ENCODE measurements around the gene BCOR. TPM values are rescaled to one million over a fixed set of nuclear protein-coding genes. Genes with fewer than 3 reads are reported as not detected.

BCOR gene
- total and polyA plus RNA-seq, 7 donors = 6.4 to 24.3 (median 18.3) TPM

- no peak for DNase-seq
- H3K27me3 ChIP-seq (ENCODE audit: insufficient read depth in 3 of 3, low read length in 2 of 3) = peaks cover 0 to 84% (median 0%) of the 10 kb centered on the region in 3 donors
- WGBS, 3 donors = 51 to 82% (median 67%) methylated on average over 20 to 24 of the region's 24 CpGs
- no peaks in the 10 kb centered on the region for H3K9me3 ChIP-seq
- ATAC-seq = no peak
- H3K4me1 ChIP-seq = peaks cover 6% of the 10 kb centered on the region
- no peaks in the 10 kb centered on the region for H3K36me3 ChIP-seq (ENCODE audit: insufficient read depth in 1 of 2, low read depth in 1 of 2)
- H3K27ac ChIP-seq = peak overlapping the region; percentile 92
- TF ChIP-seq CTCF (IDR thresholded peaks at IDR 0.05) = no peak
- peak overlapping the region; percentile 72 for H3K4me3 ChIP-seq
- intact Hi-C loops (cut with DNase I) = loop anchor here (2.0 to 10.0 kb wide), 2 partner anchors 143 kb away; no protein-coding TSS in a partner anchor
These were observed 86.3 kb downstream of the BCOR start for GRCh38 chrX:40011322-40012038.

GRCh38 chrX:40010550-40011321 is 87.0 kb downstream of the BCOR start:
- WGBS, 3 donors = 54 to 93% (median 90%) methylated on average over 17 to 21 of the region's 21 CpGs
- Histone ChIP-seq H3K36me3 (ENCODE audit: insufficient read depth in 1 of 2, low read depth in 1 of 2) (no peaks in the 10 kb centered on the region), H3K4me3 (no peak overlapping the region), H3K27ac (no peak overlapping the region), H3K4me1 (peaks cover 6% of the 10 kb centered on the region), H3K9me3 (no peaks in the 10 kb centered on the region), H3K27me3 (ENCODE audit: insufficient read depth in 3 of 3, low read length in 2 of 3) (peaks cover 0 to 86% (median 0%) of the 10 kb centered on the region in 3 donors)
- intact Hi-C loops (cut with DNase I) = loop anchor here in 1 of 2 donors (10.0 kb wide), 1 partner anchor 144 kb away; no protein-coding TSS in a partner anchor
- no peak for ATAC-seq
- no peak for DNase-seq
- no peak for TF ChIP-seq CTCF (IDR thresholded peaks at IDR 0.05)

- Histone ChIP-seq H3K36me3 (ENCODE audit: insufficient read depth in 1 of 2, low read depth in 1 of 2) (no peaks in the 10 kb centered on the region), H3K9me3 (no peaks in the 10 kb centered on the region), H3K27ac (no peak overlapping the region), H3K27me3 (ENCODE audit: insufficient read depth in 3 of 3, low read length in 2 of 3) (peaks cover 0 to 86% (median 0%) of the 10 kb centered on the region in 3 donors), H3K4me3 (no peak overlapping the region), H3K4me1 (peaks cover 6% of the 10 kb centered on the region)
- no peak for TF ChIP-seq CTCF (IDR thresholded peaks at IDR 0.05)
- DNase-seq (no peak), ATAC-seq (no peak)
- 50 to 82% (median 74%) methylated on average over 12 of the region's 12 CpGs for WGBS, 3 donors
- intact Hi-C loops (cut with DNase I) = loop anchor here (5.0 to 10.0 kb wide), 3 partner anchors 145 to 185 kb away; no protein-coding TSS in a partner anchor
These were observed 87.9 kb downstream of the BCOR start for GRCh38 chrX:40009890-40010289.

DNA sequence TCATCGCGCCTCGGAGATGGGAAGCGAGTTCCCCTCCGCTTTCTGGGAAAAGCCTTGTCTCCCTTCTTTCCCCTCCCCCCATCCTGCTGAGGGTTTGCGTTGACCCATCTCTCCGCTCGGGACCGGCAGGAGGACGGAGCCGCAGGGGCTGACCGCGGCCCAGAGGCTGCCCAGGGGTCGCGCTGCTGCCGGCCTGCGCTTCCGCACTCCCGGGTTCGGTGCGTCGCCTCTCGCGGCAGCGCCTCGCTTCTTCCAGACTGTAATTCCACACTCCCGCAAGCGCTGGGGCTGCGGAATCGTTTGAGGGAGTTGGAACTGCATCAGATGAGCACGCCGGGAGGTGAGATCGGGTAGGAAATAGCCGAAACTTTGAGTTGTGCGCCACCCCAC is 88.3 kb downstream of the BCOR start:
- ATAC-seq = no peak
- Histone ChIP-seq H3K27me3 (ENCODE audit: insufficient read depth in 3 of 3, low read length in 2 of 3) (peaks cover 0 to 90% (median 0%) of the 10 kb centered on the region in 3 donors), H3K4me3 (peak overlapping the region; percentile 51), H3K9me3 (no peaks in the 10 kb centered on the region), H3K27ac (no peak overlapping the region), H3K36me3 (ENCODE audit: insufficient read depth in 1 of 2, low read depth in 1 of 2) (no peaks in the 10 kb centered on the region), H3K4me1 (peaks cover 6% of the 10 kb centered on the region)
- no peak for TF ChIP-seq CTCF (IDR thresholded peaks at IDR 0.05)
- no peak for DNase-seq
- intact Hi-C loops (cut with DNase I) = loop anchor here in 1 of 2 donors (5.0 to 10.0 kb wide), 2 partner anchors 163 to 185 kb away; no protein-coding TSS in a partner anchor
- 38 to 60% (median 50%) methylated on average over 25 to 35 of the region's 35 CpGs for WGBS, 3 donors

Measured in psoas muscle (tissue), 8 donors.